Fibroblast of pulmonary artery (primary cell): ENCODE measurements around the gene DACT2.

ENCODE experiments used
- DNase-seq: peaks from one replicate; pipeline ENCODE4 v3.0.0-alpha.2; 2010; ENCODE audit warnings: low read depth
- H3K4me3 ChIP-seq: replicated peaks from 2 replicates; pipeline ENCODE4 v1.5.1; 2011; ENCODE audit warnings: low read depth, mild to moderate bottlenecking, control low read depth, low read length, moderate library complexity
- TF ChIP-seq, protein P1 (sequence below): IDR thresholded peaks from 2 replicates; pipeline ENCODE4 v1.5.1; 2011; ENCODE audit warnings: mild to moderate bottlenecking, control low read depth, low read length, inconsistent platforms; ENCODE audit errors: missing control alignments

Gene DACT2

DNA sequence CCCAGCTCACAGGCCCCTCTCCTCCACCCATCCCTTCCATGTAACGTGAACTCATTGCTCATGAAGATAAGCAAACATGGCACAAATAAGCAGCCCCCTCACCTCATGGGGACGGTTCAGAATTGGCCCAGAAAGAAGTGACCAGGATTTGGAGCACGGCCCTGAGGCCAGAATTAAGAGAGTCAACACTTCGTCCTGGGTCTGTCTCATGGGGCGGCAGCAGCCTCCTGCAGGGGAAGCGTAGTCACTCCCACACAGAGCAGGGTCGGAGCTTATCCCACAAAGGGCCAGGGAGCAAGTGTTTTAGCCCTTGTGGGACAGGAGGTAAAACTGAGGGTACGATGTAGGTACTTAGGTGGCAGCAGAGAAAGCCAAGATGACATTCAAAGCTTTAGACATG, 28.6 kb upstream of the DACT2 start:
- no peak for DNase-seq
- TF ChIP-seq, protein P1, sequence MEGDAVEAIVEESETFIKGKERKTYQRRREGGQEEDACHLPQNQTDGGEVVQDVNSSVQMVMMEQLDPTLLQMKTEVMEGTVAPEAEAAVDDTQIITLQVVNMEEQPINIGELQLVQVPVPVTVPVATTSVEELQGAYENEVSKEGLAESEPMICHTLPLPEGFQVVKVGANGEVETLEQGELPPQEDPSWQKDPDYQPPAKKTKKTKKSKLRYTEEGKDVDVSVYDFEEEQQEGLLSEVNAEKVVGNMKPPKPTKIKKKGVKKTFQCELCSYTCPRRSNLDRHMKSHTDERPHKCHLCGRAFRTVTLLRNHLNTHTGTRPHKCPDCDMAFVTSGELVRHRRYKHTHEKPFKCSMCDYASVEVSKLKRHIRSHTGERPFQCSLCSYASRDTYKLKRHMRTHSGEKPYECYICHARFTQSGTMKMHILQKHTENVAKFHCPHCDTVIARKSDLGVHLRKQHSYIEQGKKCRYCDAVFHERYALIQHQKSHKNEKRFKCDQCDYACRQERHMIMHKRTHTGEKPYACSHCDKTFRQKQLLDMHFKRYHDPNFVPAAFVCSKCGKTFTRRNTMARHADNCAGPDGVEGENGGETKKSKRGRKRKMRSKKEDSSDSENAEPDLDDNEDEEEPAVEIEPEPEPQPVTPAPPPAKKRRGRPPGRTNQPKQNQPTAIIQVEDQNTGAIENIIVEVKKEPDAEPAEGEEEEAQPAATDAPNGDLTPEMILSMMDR, result no peak
- no peak overlapping the region for H3K4me3 ChIP-seq

GRCh38 chr6:168347615-168348014, 28.0 kb upstream of the DACT2 start:
- TF ChIP-seq, protein P1, result no peak
- DNase-seq, result no peak
- H3K4me3 ChIP-seq, result no peak overlapping the region

DNA sequence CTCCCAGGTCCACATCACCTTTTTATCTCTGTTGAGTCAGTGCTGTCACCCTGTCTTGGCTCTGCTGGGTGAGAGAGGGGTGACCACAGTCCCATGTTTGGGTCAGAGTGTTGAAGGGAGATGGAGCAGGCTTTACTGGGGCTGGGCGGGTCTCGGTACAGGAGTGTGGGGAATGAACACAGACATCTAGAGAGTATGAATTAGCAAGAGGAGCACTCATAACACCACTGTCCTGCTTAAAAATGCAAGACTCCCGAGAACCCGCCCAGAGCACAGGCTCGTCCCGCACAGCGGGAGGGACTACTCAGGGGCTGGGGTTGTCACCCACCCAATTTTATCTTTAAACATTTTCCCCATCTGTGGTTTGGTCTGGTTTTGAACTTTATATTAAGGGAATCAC, 27.5 kb upstream of the DACT2 start:
- no peak for DNase-seq
- H3K4me3 ChIP-seq, result no peak overlapping the region
- TF ChIP-seq, protein P1, result no peak

GRCh38 chr6:168345896-168346754, 26.5 kb upstream of the DACT2 start:
- H3K4me3 ChIP-seq, result no peak overlapping the region
- DNase-seq, result no peak
- TF ChIP-seq, protein P1, result no peak

DNA sequence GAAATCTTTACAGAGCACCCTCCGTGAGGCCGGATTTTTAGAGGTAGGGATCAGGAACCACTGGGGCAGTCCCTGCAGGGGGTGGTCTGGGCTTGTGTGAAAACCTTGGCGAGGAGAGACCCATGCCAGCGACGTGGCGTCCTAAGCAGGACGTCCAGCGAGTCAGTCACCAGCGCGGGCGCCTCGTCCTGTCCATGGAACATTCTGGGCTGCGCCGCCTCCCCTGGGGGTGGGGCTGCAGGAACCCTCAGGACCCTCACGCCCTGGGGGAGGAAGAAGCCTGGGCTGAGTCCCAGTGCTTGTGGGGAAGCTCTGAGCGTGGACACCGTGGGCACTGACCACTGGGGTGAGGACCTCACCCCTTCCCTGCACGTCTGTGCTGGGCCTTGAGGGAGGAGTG, 25.7 kb upstream of the DACT2 start:
- no peak overlapping the region for H3K4me3 ChIP-seq
- TF ChIP-seq, protein P1, result no peak
- DNase-seq, result no peak

- H3K4me3 ChIP-seq, result no peak overlapping the region
- TF ChIP-seq, protein P1, result no peak
- DNase-seq, result no peak
These were observed 24.8 kb upstream of the DACT2 start for GRCh38 chr6:168344338-168344737.
